Vagina (tissue), 2 donors: Measurements from ENCODE around the gene UTP25. TPM values are rescaled to one million over a fixed set of nuclear protein-coding genes. Genes with fewer than 3 reads are reported as not detected.

Experiments
- DNase-seq, 2 donors: peaks; one replicate each; pipeline ENCODE4 v3.0.0-alpha.2; 2017; ENCODE audit errors: extremely low spot score in 2 of 2
- H3K27ac ChIP-seq: fragments of 200-600 bp; sonication (generic); one replicate; pipeline ENCODE4 v1.5.1; 2019
- H3K27me3 ChIP-seq: fragments of 200-600 bp; sonication (generic); one replicate; pipeline ENCODE4 v1.5.1; 2019
- H3K36me3 ChIP-seq, 2 donors: fragments of 200-600 bp; sonication (generic); one replicate each; pipeline ENCODE4 v1.5.1; 2017 to 2019
- H3K4me1 ChIP-seq: fragments of 200-600 bp; sonication (generic); one replicate; pipeline ENCODE4 v1.5.1; 2019
- H3K4me3 ChIP-seq, 2 donors: fragments of 200-600 bp; sonication (generic); 1 replicate in 1 of 2; 2 replicates in 1 of 2; pipeline ENCODE4 v1.5.1; 2016 to 2019
- H3K9me3 ChIP-seq: fragments of 200-600 bp; sonication (generic); one replicate; pipeline ENCODE4 v1.5.1; 2019
- CTCF ChIP-seq, 3 experiments: fragments of 450-650 bp in 2 of 3; fragments of 200-600 bp in 1 of 3; sonication (generic) in 1 of 3; IDR thresholded peaks; one replicate each; pipeline ENCODE4 v1.5.1; 2017 to 2019; ENCODE audit warnings: antibody characterized with exemption in 3 of 3, mild to moderate bottlenecking in 2 of 3, moderate library complexity in 2 of 3
- POLR2A ChIP-seq, 2 donors: fragments of 450-650 bp; IDR thresholded peaks; one replicate each; pipeline ENCODE4 v1.6.1; 2017; ENCODE audit warnings: antibody characterized with exemption in 2 of 2, mild to moderate bottlenecking in 2 of 2, moderate library complexity in 2 of 2
- POLR2AphosphoS5 ChIP-seq, 2 donors: sonication (generic); formaldehyde crosslinking; IDR thresholded peaks; one replicate each; pipeline ENCODE4 v1.9.0; 2017; ENCODE audit warnings: antibody characterized with exemption in 2 of 2, mild to moderate bottlenecking in 2 of 2, low read depth in 1 of 2; ENCODE audit not compliant: insufficient read depth in 1 of 2
- intact Hi-C: fragments of 100-400 bp; cut with DNase I; formaldehyde crosslinking; loops from one replicate; pipeline ENCODE4 v1.15.1; 2023
- total RNA-seq: library from RNA; depleted of rRNA; stranded (reverse); fragments of >200 nt; gene quantifications from one replicate; pipeline ENCODE4 v1.2.3, GENCODE V29; 2016

The UTP25 gene
- total RNA-seq, 1 donor from 2014 or later = 5.9 TPM

DNA sequence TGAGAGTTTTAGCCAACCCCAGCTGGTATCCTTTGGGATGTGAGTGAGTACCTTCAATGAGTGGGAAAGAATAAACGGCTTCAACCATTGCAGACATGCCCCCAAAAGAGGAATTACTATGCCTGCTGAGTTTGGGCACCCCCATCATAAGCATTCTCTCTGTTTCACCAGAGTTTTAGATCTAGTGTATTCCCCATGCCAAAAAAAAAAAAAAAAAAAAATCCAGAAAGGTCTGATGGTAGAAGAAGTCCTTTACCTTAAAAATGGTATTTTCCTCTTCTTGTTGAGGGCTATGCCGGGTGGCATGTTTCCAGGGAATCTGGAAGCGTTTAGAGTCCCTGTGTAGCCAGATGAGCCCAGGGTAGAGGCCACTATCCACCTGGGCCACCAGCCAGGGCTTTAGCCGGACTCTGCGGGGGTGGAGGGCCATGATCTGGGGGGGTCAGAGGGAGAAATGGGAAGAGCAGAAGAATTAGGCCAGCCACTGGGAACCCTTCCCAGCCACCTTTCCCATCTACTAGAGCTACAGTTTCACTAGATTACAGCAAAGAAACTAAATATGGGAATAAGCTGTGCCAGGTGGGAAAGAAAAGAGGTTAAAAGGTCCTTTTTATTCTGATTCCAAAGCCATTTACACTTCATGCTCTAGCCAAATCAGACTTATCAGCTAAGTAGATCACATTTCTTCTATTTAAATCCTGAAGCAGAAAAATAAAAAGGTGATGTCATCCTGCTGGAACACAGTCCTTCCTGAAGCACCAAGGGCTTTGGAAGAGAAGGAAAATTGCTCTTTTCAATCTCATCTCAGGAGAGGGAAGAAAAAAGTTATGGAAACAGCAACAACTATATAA lies 26.6 kb upstream of the UTP25 start:
- Histone ChIP-seq H3K4me1 (peaks cover 24% of the 10 kb centered on the region), H3K27ac (no peak overlapping the region), H3K4me3 (no peak overlapping the region), H3K9me3 (no peaks in the 10 kb centered on the region), H3K36me3 (no peaks in the 10 kb centered on the region), H3K27me3 (no peaks in the 10 kb centered on the region)
- intact Hi-C loops = no loop called here
- TF ChIP-seq POLR2AphosphoS5 (IDR thresholded peaks at IDR 0.05; ENCODE audit: insufficient read depth in 1 of 2, low read depth in 1 of 2) (no peak), POLR2A (IDR thresholded peaks at IDR 0.05) (no peak), CTCF (IDR thresholded peaks at IDR 0.05) (no peak)
- no peak for DNase-seq

- Histone ChIP-seq H3K9me3 (no peaks in the 10 kb centered on the region), H3K36me3 (no peaks in the 10 kb centered on the region), H3K4me1 (peaks cover 29% of the 10 kb centered on the region), H3K27me3 (no peaks in the 10 kb centered on the region), H3K27ac (no peak overlapping the region), H3K4me3 (no peak overlapping the region)
- DNase-seq = no peak
- TF ChIP-seq CTCF (IDR thresholded peaks at IDR 0.05) (no peak), POLR2A (IDR thresholded peaks at IDR 0.05) (no peak), POLR2AphosphoS5 (IDR thresholded peaks at IDR 0.05; ENCODE audit: insufficient read depth in 1 of 2, low read depth in 1 of 2) (no peak)
- intact Hi-C loops = no loop called here
These were observed 25.5 kb upstream of the UTP25 start for GRCh38 chr1:209802117-209802779.

- Histone ChIP-seq H3K27me3 (no peaks in the 10 kb centered on the region), H3K36me3 (no peaks in the 10 kb centered on the region), H3K27ac (no peak overlapping the region), H3K4me3 (no peak overlapping the region), H3K9me3 (no peaks in the 10 kb centered on the region), H3K4me1 (peaks cover 30% of the 10 kb centered on the region)
- intact Hi-C loops = no loop called here
- TF ChIP-seq POLR2AphosphoS5 (IDR thresholded peaks at IDR 0.05; ENCODE audit: insufficient read depth in 1 of 2, low read depth in 1 of 2) (no peak), POLR2A (IDR thresholded peaks at IDR 0.05) (no peak), CTCF (IDR thresholded peaks at IDR 0.05) (no peak)
- DNase-seq = no peak
These were observed 25.0 kb upstream of the UTP25 start for GRCh38 chr1:209802780-209803152.

DNA sequence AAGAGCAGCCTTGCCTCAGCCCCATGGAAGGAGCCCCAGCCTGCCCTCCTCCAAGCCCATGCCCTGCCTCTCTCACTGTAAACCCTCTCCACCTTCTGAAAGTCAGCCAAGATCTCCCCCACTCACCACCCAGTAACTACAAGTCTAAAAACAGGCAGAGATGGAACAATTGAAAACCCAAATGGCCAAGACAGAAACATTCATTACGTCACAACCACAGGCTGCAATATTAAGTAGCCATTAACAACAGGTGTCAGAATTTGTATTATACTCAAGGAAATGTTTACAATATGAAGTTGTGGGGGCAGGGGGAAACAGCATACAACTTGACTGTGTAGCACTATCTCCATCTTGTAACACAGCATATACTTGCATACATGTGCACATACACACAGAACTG lies 24.2 kb upstream of the UTP25 start:
- intact Hi-C loops = no loop called here
- H3K4me1 ChIP-seq = peaks cover 30% of the 10 kb centered on the region
- DNase-seq = no peak
- no peaks in the 10 kb centered on the region for H3K36me3 ChIP-seq
- H3K27me3 ChIP-seq = no peaks in the 10 kb centered on the region
- no peaks in the 10 kb centered on the region for H3K9me3 ChIP-seq
- H3K27ac ChIP-seq = no peak overlapping the region
- TF ChIP-seq POLR2A (IDR thresholded peaks at IDR 0.05) (no peak), CTCF (IDR thresholded peaks at IDR 0.05) (no peak), POLR2AphosphoS5 (IDR thresholded peaks at IDR 0.05; ENCODE audit: insufficient read depth in 1 of 2, low read depth in 1 of 2) (no peak)
- H3K4me3 ChIP-seq = no peak overlapping the region

DNA sequence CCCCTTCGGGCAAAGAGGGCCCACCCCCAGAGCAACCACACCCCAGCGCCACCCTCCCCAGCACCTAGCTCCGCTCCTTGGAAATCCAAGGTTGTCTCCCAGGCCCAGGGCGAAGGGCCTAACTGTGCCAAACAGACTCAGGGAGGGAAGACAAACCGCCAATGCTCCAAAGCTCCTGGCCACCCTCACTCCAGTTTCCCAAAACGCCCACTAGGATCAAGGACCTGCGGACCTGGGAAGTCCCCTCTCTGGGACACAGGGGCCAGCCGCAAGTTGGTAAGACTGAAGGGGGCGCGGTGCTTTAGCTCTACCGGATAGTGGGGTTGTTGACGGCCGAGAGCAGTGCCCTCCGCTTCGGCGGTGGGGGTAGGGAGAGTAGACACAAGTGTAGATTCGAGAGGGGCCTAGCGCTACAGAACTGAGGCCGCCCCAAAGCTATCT lies 22.4 kb upstream of the UTP25 start:
- Histone ChIP-seq H3K4me3 (peak overlapping the region; percentile 26 to 53), H3K27ac (peak overlapping the region; percentile 75), H3K4me1 (peaks cover 30% of the 10 kb centered on the region), H3K27me3 (no peaks in the 10 kb centered on the region), H3K36me3 (no peaks in the 10 kb centered on the region), H3K9me3 (no peaks in the 10 kb centered on the region)
- no peak for TF ChIP-seq POLR2A (IDR thresholded peaks at IDR 0.05)
- TF ChIP-seq CTCF (IDR thresholded peaks at IDR 0.05) = no peak
- no peak for TF ChIP-seq POLR2AphosphoS5 (IDR thresholded peaks at IDR 0.05; ENCODE audit: insufficient read depth in 1 of 2, low read depth in 1 of 2)
- intact Hi-C loops = no loop called here
- DNase-seq = no peak
